MM.1S (cell line): Measurements from ENCODE around the gene NUCKS1.

Source experiments
- CTCF ChIP-seq: fragments of 300-600 bp; sonication (generic); IDR thresholded peaks from 2 replicates; pipeline ENCODE4 v1.5.1; 2016; ENCODE audit warnings: antibody characterized with exemption, low read length, mixed read lengths
- EZH2 ChIP-seq: fragments of 300-600 bp; sonication (generic); optimal IDR thresholded peaks from 2 replicates; pipeline ENCODE3; 2017; ENCODE audit warnings: low read depth, mild to moderate bottlenecking, antibody characterized with exemption, low read length, mixed read lengths
- EZH2phosphoT487 ChIP-seq: fragments of 300-600 bp; sonication (generic); IDR thresholded peaks from 2 replicates; pipeline ENCODE4 v1.6.1; 2018; ENCODE audit warnings: antibody characterized with exemption, low read length

GRCh38 chr1:205715628-205716027 lies 34.4 kb downstream of the NUCKS1 start:
- TF ChIP-seq CTCF (no peak), EZH2 (no peak), EZH2phosphoT487 (no peak)
